ENCODE results near the gene FAM131B.

DNA sequence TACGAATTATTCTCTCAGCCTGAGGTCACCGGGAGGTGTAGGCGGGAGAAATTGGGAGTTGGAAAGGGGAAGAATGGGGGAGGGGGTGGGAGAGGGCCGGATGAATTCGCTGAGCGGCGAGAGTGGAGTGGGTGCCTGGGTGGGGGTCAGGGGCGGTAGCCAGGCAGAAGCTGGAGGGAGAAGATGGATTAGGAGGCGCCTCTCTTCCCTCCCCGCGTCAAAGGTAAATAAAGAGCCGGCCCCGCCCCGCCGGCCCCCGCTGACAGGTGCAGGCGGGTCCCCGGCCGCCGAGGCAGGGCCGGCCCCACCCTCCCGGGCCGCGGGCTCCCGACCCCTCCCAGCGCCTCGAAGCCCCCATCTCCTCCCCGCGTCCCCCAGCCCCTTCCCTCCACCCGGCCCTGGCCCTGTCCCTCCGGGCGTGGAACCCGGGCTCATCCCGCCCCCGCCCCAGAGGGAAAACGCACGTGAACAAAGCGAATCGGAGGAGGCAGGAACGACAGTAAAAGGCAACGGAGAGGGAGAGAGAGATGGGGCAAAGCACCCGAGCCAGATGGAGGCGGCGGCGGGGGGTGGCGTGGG, 872 bp downstream of the FAM131B start:
- TF ChIP-seq, protein P1, sequence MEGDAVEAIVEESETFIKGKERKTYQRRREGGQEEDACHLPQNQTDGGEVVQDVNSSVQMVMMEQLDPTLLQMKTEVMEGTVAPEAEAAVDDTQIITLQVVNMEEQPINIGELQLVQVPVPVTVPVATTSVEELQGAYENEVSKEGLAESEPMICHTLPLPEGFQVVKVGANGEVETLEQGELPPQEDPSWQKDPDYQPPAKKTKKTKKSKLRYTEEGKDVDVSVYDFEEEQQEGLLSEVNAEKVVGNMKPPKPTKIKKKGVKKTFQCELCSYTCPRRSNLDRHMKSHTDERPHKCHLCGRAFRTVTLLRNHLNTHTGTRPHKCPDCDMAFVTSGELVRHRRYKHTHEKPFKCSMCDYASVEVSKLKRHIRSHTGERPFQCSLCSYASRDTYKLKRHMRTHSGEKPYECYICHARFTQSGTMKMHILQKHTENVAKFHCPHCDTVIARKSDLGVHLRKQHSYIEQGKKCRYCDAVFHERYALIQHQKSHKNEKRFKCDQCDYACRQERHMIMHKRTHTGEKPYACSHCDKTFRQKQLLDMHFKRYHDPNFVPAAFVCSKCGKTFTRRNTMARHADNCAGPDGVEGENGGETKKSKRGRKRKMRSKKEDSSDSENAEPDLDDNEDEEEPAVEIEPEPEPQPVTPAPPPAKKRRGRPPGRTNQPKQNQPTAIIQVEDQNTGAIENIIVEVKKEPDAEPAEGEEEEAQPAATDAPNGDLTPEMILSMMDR (IDR thresholded peaks at IDR 0.05; ENCODE audit: low read length) = no peak
- no peak for TF ChIP-seq EZH2 (IDR thresholded peaks at IDR 0.05; ENCODE audit: borderline replicate concordance, low read length)

Data from OCI-LY1 (cell line).